ENCODE measurements around the gene LGALS7. TPM values are rescaled to one million over a fixed set of nuclear protein-coding genes. Genes with fewer than 3 reads are reported as not detected.

The LGALS7 gene
- total and polyA plus RNA-seq, 4 donors, result 2.4 to 5.0 (median 4.9) TPM; not detected in 1

GRCh38 chr19:38745316-38745715 is 28.0 kb downstream of the LGALS7 start:
- no peak for DNase-seq

DNA sequence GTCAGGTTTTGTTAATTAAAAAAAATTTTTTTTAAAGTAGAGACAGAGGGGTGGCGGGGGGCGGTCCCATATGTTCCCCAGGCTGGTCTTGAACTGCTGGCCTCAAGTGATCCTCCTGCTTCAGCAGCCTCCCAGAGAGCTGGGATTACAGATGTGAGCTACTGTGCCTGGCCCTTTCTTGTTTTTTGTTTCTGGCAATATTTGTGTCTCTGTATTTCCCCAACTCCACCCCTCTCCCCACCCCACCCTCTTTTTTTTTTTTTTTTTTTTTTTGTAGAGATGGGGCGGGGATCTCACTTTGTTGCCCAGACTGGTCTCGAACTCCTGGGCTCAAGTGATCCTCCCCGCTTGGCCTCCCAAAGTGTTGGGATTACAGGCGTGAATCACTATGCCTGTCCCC is 28.4 kb downstream of the LGALS7 start:
- 89 to 90% methylated on average over 6 of the region's 6 CpGs for WGBS, 2 donors
- H3K27ac ChIP-seq (ENCODE audit: low read depth in 1 of 2, low read length in 1 of 2), result no peak overlapping the region
- no peaks in the 10 kb centered on the region for H3K36me3 ChIP-seq (ENCODE audit: control insufficient read depth in 4 of 4, insufficient read depth in 4 of 4, low read length in 4 of 4)
- ATAC-seq (ENCODE audit: insufficient read depth, low FRiP score) (no peak), DNase-seq (no peak)
- H3K4me1 ChIP-seq (ENCODE audit: control insufficient read depth in 5 of 5, insufficient read depth in 5 of 5, low read length in 5 of 5), result no peaks in the 10 kb centered on the region
- H3K9ac ChIP-seq (ENCODE audit: insufficient read depth in 1 of 2, low read length in 2 of 2), result no peak overlapping the region
- H3K9me3 ChIP-seq (ENCODE audit: control insufficient read depth in 4 of 4, insufficient read depth in 3 of 4, low read length in 3 of 4), result no peaks in the 10 kb centered on the region
- no peak overlapping the region for H3K4me3 ChIP-seq
- H3K27me3 ChIP-seq (ENCODE audit: control insufficient read depth in 3 of 3, insufficient read depth in 3 of 3, low read length in 2 of 3), result no peaks in the 10 kb centered on the region
- TF ChIP-seq, protein P1, sequence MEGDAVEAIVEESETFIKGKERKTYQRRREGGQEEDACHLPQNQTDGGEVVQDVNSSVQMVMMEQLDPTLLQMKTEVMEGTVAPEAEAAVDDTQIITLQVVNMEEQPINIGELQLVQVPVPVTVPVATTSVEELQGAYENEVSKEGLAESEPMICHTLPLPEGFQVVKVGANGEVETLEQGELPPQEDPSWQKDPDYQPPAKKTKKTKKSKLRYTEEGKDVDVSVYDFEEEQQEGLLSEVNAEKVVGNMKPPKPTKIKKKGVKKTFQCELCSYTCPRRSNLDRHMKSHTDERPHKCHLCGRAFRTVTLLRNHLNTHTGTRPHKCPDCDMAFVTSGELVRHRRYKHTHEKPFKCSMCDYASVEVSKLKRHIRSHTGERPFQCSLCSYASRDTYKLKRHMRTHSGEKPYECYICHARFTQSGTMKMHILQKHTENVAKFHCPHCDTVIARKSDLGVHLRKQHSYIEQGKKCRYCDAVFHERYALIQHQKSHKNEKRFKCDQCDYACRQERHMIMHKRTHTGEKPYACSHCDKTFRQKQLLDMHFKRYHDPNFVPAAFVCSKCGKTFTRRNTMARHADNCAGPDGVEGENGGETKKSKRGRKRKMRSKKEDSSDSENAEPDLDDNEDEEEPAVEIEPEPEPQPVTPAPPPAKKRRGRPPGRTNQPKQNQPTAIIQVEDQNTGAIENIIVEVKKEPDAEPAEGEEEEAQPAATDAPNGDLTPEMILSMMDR (IDR thresholded peaks at IDR 0.05; ENCODE audit: control extremely low read depth, extremely low read depth), result no peak

More at GRCh38 chr19:38745316-38745715, 28.0 kb downstream of the LGALS7 start:
- no peaks in the 10 kb centered on the region for H3K27me3 ChIP-seq (ENCODE audit: control insufficient read depth in 3 of 3, insufficient read depth in 3 of 3, low read length in 2 of 3)
- H3K9ac ChIP-seq (ENCODE audit: insufficient read depth in 1 of 2, low read length in 2 of 2), result no peak overlapping the region
- no peak overlapping the region for H3K4me3 ChIP-seq
- H3K4me1 ChIP-seq (ENCODE audit: control insufficient read depth in 5 of 5, insufficient read depth in 5 of 5, low read length in 5 of 5), result no peaks in the 10 kb centered on the region
- TF ChIP-seq, protein P1 (IDR thresholded peaks at IDR 0.05; ENCODE audit: control extremely low read depth, extremely low read depth), result no peak
- ATAC-seq (ENCODE audit: insufficient read depth, low FRiP score), result no peak
- no peak overlapping the region for H3K27ac ChIP-seq (ENCODE audit: low read depth in 1 of 2, low read length in 1 of 2)
- WGBS, 2 donors, result 86% methylated on average over 7 of the region's 7 CpGs
- H3K36me3 ChIP-seq (ENCODE audit: control insufficient read depth in 4 of 4, insufficient read depth in 4 of 4, low read length in 4 of 4), result no peaks in the 10 kb centered on the region
- H3K9me3 ChIP-seq (ENCODE audit: control insufficient read depth in 4 of 4, insufficient read depth in 3 of 4, low read length in 3 of 4), result no peaks in the 10 kb centered on the region

DNA sequence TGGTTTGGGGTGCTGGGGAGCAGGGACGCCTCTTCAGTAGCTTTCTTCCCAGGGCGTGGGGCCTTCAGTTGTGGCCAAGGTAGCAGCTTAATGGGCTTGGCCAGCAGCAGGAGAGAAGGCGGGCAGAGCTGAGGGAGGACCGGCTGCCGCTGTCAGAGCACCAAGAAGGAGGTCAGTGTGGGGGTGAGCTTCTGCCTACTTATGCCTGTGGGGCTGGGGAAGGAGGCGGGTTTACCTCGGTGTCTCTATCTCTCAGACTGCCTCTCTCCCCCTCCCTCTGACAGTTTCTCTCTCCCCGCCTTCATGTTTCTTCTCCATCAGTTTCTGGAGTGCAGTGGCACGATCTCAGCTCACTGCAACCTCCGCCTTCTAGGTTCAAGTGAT is 29.0 kb downstream of the LGALS7 start, which contains the start of gene CAPN12:
TSS of gene CAPN12 (minus strand) at position 177 of the 384 bp plus-strand sequence. CDS start 309 bp downstream, outside the sequence.
- Histone ChIP-seq H3K36me3 (ENCODE audit: control insufficient read depth in 4 of 4, insufficient read depth in 4 of 4, low read length in 4 of 4) (no peaks in the 10 kb centered on the region), H3K9ac (ENCODE audit: insufficient read depth in 1 of 2, low read length in 2 of 2) (no peak within 1 kb of the TSS), H3K4me1 (ENCODE audit: control insufficient read depth in 5 of 5, insufficient read depth in 5 of 5, low read length in 5 of 5) (no peaks in the 10 kb centered on the region), H3K27ac (ENCODE audit: low read depth in 1 of 2, low read length in 1 of 2) (no peak within 1 kb of the TSS), H3K4me3 (no peak within 1 kb of the TSS), H3K27me3 (ENCODE audit: control insufficient read depth in 3 of 3, insufficient read depth in 3 of 3, low read length in 2 of 3) (no peaks in the 10 kb centered on the region), H3K9me3 (ENCODE audit: control insufficient read depth in 4 of 4, insufficient read depth in 3 of 4, low read length in 3 of 4) (no peaks in the 10 kb centered on the region)
- DNase-seq (no peak), ATAC-seq (ENCODE audit: insufficient read depth, low FRiP score) (no peak)
- 89 to 92% methylated on average over 10 of the region's 10 CpGs for WGBS, 2 donors
- TF ChIP-seq, protein P1 (IDR thresholded peaks at IDR 0.05; ENCODE audit: control extremely low read depth, extremely low read depth), result no peak
